ENCODE measurements around the gene TVP23A.
"Not testable (repeated sequence)": the region's sequence is repeated elsewhere in the genome, so short reads cannot be mapped to it uniquely, and the experiment has no call there.

Gene TVP23A

GRCh38 chr16:10745841-10746240 lies 72.8 kb downstream of the TVP23A start:
- no peak for DNase-seq (ENCODE audit: low read depth in 2 of 2)

GRCh38 chr16:10744370-10745030 lies 74.1 kb downstream of the TVP23A start:
- DNase-seq (ENCODE audit: low read depth in 2 of 2) = no peak

GRCh38 chr16:10743610-10744369 lies 74.8 kb downstream of the TVP23A start, which contains the start of gene NUBP1:
Gene NUBP1, plus strand, starts transcription at chr16:10743842. Its CDS starts 22 bp downstream, at chr16:10743864.
- DNase-seq (ENCODE audit: low read depth in 2 of 2) = peak; percentile 100

DNA sequence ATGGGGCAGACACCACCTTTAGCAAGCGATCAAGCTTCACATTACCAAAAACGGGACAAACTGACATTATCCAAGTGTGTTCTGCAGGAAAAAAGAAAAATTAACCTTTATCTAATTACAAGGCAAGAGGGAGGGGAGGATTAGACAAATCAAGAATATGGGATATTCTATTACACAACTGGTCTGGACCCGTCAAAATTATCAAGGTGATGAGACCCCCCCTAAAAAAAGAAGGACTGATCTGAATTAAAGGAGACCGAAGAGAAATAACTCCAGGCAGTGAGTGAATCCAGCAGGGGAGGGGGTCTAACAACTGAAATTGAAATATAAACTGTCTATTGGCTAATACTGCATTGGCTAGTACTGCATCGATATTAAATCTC lies 75.4 kb downstream of the TVP23A start:
- DNase-seq (ENCODE audit: low read depth in 2 of 2) = no peak

DNA sequence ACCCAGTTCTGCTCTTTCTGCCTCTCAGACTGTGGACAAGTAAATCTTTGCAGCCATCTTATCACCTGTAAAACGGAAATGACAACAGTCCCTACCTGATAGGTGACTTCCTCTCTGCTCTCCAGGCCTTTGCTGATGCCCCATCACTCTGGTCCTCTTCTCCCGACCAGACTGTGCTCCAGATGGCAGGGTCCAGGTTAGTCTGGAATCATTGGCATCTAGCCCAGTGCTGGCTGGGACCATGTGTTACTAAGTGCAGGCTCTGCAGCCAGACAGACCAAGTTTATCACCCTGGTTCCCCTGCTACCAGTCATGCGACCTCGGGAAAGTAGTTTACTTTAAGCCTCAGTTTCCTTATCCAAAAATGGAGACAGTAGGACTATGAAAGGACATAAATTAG lies 76.8 kb downstream of the TVP23A start:
- no peak for DNase-seq (ENCODE audit: low read depth in 2 of 2)

GRCh38 chr16:10741249-10741648 lies 77.3 kb downstream of the TVP23A start:
- DNase-seq (ENCODE audit: low read depth in 2 of 2) = not testable (repeated sequence)

GRCh38 chr16:10740845-10741208 lies 77.8 kb downstream of the TVP23A start:
- no peak for DNase-seq (ENCODE audit: low read depth in 2 of 2)

- DNase-seq (ENCODE audit: low read depth in 2 of 2) = no peak
Measured at GRCh38 chr16:10740000-10740844, 78.4 kb downstream of the TVP23A start.

- DNase-seq (ENCODE audit: low read depth in 2 of 2) = peak; percentile 17 to 28
Measured at GRCh38 chr16:10738231-10739077, 80.1 kb downstream of the TVP23A start.

GRCh38 chr16:10737068-10737625 lies 81.4 kb downstream of the TVP23A start:
- peak; percentile 41 to 56 for DNase-seq (ENCODE audit: low read depth in 2 of 2)

DNA sequence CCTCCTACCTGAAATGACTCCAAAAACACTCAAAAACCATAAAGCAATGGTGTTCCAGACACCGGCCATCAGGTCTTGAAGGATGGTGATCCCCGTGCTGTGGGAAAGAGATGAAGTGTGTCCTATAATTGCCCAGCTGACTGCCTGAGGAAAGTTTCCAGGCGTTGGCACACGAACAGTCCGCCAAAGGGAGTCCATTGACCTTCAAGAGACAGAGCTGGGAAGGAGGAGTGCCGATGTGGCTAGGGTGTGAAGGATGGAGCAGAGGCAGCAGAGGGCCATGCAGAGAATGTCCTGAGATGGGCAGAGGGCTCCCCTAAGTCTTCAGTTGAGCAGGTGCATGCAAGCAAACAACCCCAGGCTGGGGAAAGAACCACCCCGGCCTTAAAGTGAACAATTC lies 86.8 kb downstream of the TVP23A start:
- DNase-seq (ENCODE audit: low read depth in 2 of 2) = no peak

DNA sequence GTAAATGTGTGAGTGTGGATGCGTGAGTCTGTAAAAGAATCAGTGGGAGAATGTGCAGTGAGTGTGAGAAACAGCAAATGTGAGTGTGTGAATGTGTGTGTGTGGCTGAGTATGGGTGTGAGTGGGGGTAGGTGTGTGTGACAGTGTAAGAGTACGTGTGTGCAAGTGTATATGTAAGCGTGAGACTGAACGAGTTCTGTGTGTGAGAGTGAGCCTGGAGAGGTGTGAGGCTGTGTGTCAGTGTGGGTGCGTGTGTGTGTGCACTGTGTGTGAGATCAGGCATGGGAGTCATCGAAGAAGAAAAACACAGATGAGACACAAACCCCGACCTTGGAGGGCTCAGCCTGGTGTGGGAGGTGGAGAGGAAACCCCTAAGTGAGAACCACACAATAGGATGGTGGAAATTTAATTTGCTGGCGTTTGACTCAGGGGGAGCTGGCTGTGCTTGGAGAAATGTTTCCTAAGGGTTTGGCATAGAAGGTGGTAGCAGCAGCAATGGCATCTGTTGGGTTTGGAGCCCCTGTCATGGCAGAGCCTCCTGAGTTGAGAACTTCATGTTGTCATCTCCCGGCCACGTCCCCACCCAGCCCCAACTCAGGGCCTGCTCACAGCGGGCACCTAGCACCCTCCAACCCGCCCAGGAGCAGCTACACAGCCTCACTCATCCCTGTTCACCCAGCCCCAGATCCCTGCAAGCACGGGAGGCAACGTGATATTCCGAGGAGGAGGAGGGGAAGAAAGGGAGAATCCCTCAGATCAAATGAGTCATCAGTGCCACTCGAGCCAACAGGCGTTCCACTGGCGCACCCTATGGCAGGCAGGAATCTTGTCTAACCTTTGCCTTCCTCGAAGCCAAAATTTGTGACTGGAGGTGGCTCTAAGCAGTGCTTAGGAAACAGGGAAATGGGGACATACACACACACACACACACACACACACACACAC lies 89.2 kb downstream of the TVP23A start:
- DNase-seq (ENCODE audit: low read depth in 2 of 2) = no peak

GRCh38 chr16:10728003-10728887 lies 90.3 kb downstream of the TVP23A start:
- DNase-seq (ENCODE audit: low read depth in 2 of 2) = no peak
